Endothelial cell of umbilical vein (primary cell): ENCODE results near the gene ANKRD44. TPM values are rescaled to one million over a fixed set of nuclear protein-coding genes. Genes with fewer than 3 reads are reported as not detected.

ENCODE experiments used
- BruUV-seq: library from RNA; stranded (reverse); fragments of 400-500 nt; replicated peaks from 2 replicates; lab custom pipeline; 2021; lab: Mats Ljungman, UMichigan
- CTCF ChIA-PET: fragments of 300-600, 350-600 bp; sonication (Branson Sonifier 250); formaldehyde crosslinking; loops from one replicate; lab custom pipeline; 2021; ENCODE audit warnings: antibody characterized with exemption, inconsistent platforms; lab: Charles Lee
- POLR2A ChIA-PET: fragments of 300-600, 350-600 bp; sonication (Branson Sonifier 250); formaldehyde crosslinking; loops from one replicate; lab custom pipeline; 2021; ENCODE audit warnings: antibody characterized with exemption, inconsistent platforms; lab: Charles Lee
- DNase-seq: peaks from one replicate; pipeline ENCODE4 v3.0.0-alpha.2; 2011; ENCODE audit warnings: low read depth, low spot score
- FAIRE-seq: peaks from 2 replicates; lab custom pipeline; 2011; peaks lifted over from hg19 to GRCh38; lab: Jason Lieb, UNC
- H2AFZ ChIP-seq: 2 replicates; pipeline ENCODE4 v1.6.0; 2012; ENCODE audit warnings: low read depth, low read length, control low read depth, inconsistent platforms
- H3K27ac ChIP-seq: 2 replicates; pipeline ENCODE4 v1.5.1; 2011; ENCODE audit warnings: low read depth, mild to moderate bottlenecking, control low read depth, low read length, moderate library complexity; ENCODE audit not compliant: insufficient read depth
- H3K27me3 ChIP-seq, 2 experiments: 2 replicates each; pipeline versions ENCODE4 v1.6.0 to v1.6.1; 2011; ENCODE audit warnings: low read length in 2 of 2, mixed read lengths in 1 of 2; ENCODE audit not compliant: control insufficient read depth in 2 of 2, insufficient read depth in 2 of 2
- H3K36me3 ChIP-seq, 2 experiments: 2 replicates in 1 of 2; 3 replicates in 1 of 2; pipeline ENCODE4 v1.5.1; 2011; ENCODE audit warnings: low read length in 2 of 2, mild to moderate bottlenecking in 1 of 2, moderate library complexity in 1 of 2; ENCODE audit not compliant: control insufficient read depth in 2 of 2, insufficient read depth in 2 of 2; ENCODE audit errors: extremely low read depth in 1 of 2
- H3K4me1 ChIP-seq: 3 replicates; pipeline ENCODE4 v1.5.1; 2011; ENCODE audit warnings: mild to moderate bottlenecking, low read length; ENCODE audit not compliant: control insufficient read depth, insufficient read depth; ENCODE audit errors: extremely low read depth
- H3K4me2 ChIP-seq: 2 replicates; pipeline ENCODE4 v1.6.1; 2011; ENCODE audit warnings: low read length, control low read depth, mixed read lengths; ENCODE audit not compliant: insufficient read depth
- H3K4me3 ChIP-seq, 3 experiments: fragments of 200-600 bp in 1 of 3; sonication (generic), shearing (Covaris generic) in 1 of 3; replicated peaks in 1 of 3; 2 replicates each; pipeline ENCODE4 v1.5.1; 2011 to 2016; ENCODE audit warnings: control low read depth in 3 of 3, low read length in 3 of 3, mild to moderate bottlenecking in 2 of 3, inconsistent platforms in 1 of 3, low read depth in 1 of 3, moderate library complexity in 1 of 3; ENCODE audit not compliant: insufficient read depth in 1 of 3
- H3K79me2 ChIP-seq: 2 replicates; pipeline ENCODE4 v1.6.0; 2012; ENCODE audit warnings: low read length, inconsistent platforms; ENCODE audit not compliant: control insufficient read depth, insufficient read depth
- H3K9ac ChIP-seq: replicated peaks from 2 replicates; pipeline ENCODE3; 2011; ENCODE audit warnings: low read length, control low read depth; ENCODE audit not compliant: insufficient read depth; ENCODE audit errors: extremely low read depth
- H3K9me1 ChIP-seq: replicated peaks from 3 replicates; pipeline ENCODE4 v1.6.0; 2011; ENCODE audit warnings: mild to moderate bottlenecking, low read length; ENCODE audit not compliant: control insufficient read depth, insufficient read depth; ENCODE audit errors: extremely low read depth
- H3K9me3 ChIP-seq: replicated peaks from 2 replicates; pipeline ENCODE4 v1.5.1; 2012; ENCODE audit warnings: low read length, inconsistent platforms; ENCODE audit not compliant: control insufficient read depth, insufficient read depth
- H4K20me1 ChIP-seq: replicated peaks from 2 replicates; pipeline ENCODE3; 2011; ENCODE audit warnings: mild to moderate bottlenecking, low read length; ENCODE audit not compliant: control insufficient read depth, insufficient read depth; ENCODE audit errors: extremely low read depth
- CTCF ChIP-seq, 2 donors: IDR thresholded peaks; 1 replicate in 1 of 2; 2 replicates in 1 of 2; pipeline ENCODE4 v1.5.1; 2011; ENCODE audit warnings: low read length in 2 of 2, mild to moderate bottlenecking in 2 of 2, moderate library complexity in 2 of 2, control low read depth in 1 of 2, inconsistent platforms in 1 of 2, low read depth in 1 of 2; ENCODE audit not compliant: insufficient read depth in 1 of 2; ENCODE audit errors: extremely low read depth in 1 of 2
- EZH2 ChIP-seq: IDR thresholded peaks from 2 replicates; pipeline ENCODE4 v1.6.1; 2012; ENCODE audit warnings: borderline replicate concordance, low read depth, mild to moderate bottlenecking, moderate library complexity, low read length, inconsistent platforms; ENCODE audit not compliant: severe bottlenecking
- FOS ChIP-seq: IDR thresholded peaks from 2 replicates; pipeline ENCODE4 v1.6.1; 2011; ENCODE audit warnings: mild to moderate bottlenecking, low read length, moderate library complexity, borderline replicate concordance; ENCODE audit not compliant: insufficient read depth
- GATA2 ChIP-seq: IDR thresholded peaks from 2 replicates; pipeline ENCODE4 v1.7.0; 2011; ENCODE audit warnings: low read depth, mild to moderate bottlenecking, moderate library complexity, mixed read lengths, low read length; ENCODE audit not compliant: insufficient read length, insufficient read depth
- JUN ChIP-seq: IDR thresholded peaks from 2 replicates; pipeline ENCODE4 v1.6.1; 2011; ENCODE audit warnings: borderline replicate concordance, low read depth; ENCODE audit not compliant: insufficient read length, insufficient read depth
- MAX ChIP-seq: IDR thresholded peaks from 2 replicates; pipeline ENCODE4 v1.6.1; 2011; ENCODE audit not compliant: insufficient read depth, insufficient read length
- MYC ChIP-seq: IDR thresholded peaks from one replicate; pipeline ENCODE4 v1.6.1; 2011; ENCODE audit warnings: mild to moderate bottlenecking, low read depth, low read length
- POLR2A ChIP-seq: IDR thresholded peaks from 2 replicates; pipeline ENCODE4 v1.6.1; 2012; ENCODE audit warnings: low read depth, mild to moderate bottlenecking, control low read depth, low read length
- POLR2AphosphoS5 ChIP-seq: IDR thresholded peaks from 2 replicates; pipeline ENCODE4 v1.6.1; 2012; ENCODE audit warnings: low read depth, mild to moderate bottlenecking, control low read depth, low read length, moderate library complexity; ENCODE audit not compliant: insufficient read depth
- dilution Hi-C: fragments of 300-500 bp; cut with MboI; formaldehyde crosslinking; loops from one replicate; pipeline ENCODE4 v1.15.0; 2019; ENCODE audit warnings: low sequenced_read_pairs; ENCODE audit not compliant: extremely low pct_ligation_motif_present
- intact Hi-C: fragments of 100-400 bp; cut with micrococcal nuclease; formaldehyde crosslinking; loops from one replicate; pipeline ENCODE4 v1.10.0; 2022
- polyA plus RNA-seq, 4 experiments: library from polyadenylated mRNA; depleted of rRNA in 3 of 4; stranded (reverse) in 3 of 4; unstranded in 1 of 4; fragments of >200 nt; gene quantifications; 2 replicates each; pipeline versions ENCODE4 v1.2.1 to v1.2.3, GENCODE V29; 2011 to 2012; ENCODE audit warnings: missing spikeins in 1 of 4
- total RNA-seq: library from RNA; stranded (reverse); gene quantifications from 2 replicates; pipeline ENCODE4 v1.2.3, GENCODE V29; 2021

ANKRD44 gene
- total and polyA plus RNA-seq, 2 donors (not counting 3 experiments of a cell fraction or from before 2014, with no cell fraction given), result 3.4 to 6.1 TPM

GRCh38 chr2:197310987-197311420 lies 424 bp upstream of the ANKRD44 start:
- Histone ChIP-seq H3K27me3 (peaks cover 11 to 18% of the 10 kb centered on the region in 2 experiments), H2AFZ (peak overlapping the region; percentile 65), H3K36me3 (no peaks in the 10 kb centered on the region), H4K20me1 (no peaks in the 10 kb centered on the region), H3K9me1 (no peaks in the 10 kb centered on the region), H3K4me3 (peak overlapping the region in 2 of 3 experiments; percentile 59 to 91), H3K9me3 (no peaks in the 10 kb centered on the region), H3K27ac (no peak overlapping the region), H3K4me2 (peak overlapping the region; percentile 86), H3K9ac (peak overlapping the region; percentile 5), H3K4me1 (peaks cover 12% of the 10 kb centered on the region), H3K79me2 (no peaks in the 10 kb centered on the region)
- no TSS peak for BruUV-seq
- TF ChIP-seq POLR2AphosphoS5 (no peak), MYC (no peak), CTCF (IDR thresholded peaks at IDR 0.05; ENCODE audit: extremely low read depth in 1 of 2, insufficient read depth in 1 of 2, low read depth in 1 of 2, low read length in 2 of 2) (no peak), GATA2 (no peak), FOS (no peak), MAX (no peak), JUN (no peak), EZH2 (no peak), POLR2A (no peak)
- no peak for DNase-seq
- intact Hi-C loops (loop anchor here (1.0 to 5.0 kb wide), 6 partner anchors 66 to 384 kb away; partner anchors contain the start of gene PGAP1), dilution Hi-C loops (no loop called here)
- ChIA-PET CTCF (interaction anchor here (0.8 to 4.0 kb wide), 11 partner anchors 26 to 986 kb away, joined by 3 to 54 read pairs (median 5); no protein-coding TSS in a partner anchor), POLR2A (no interaction called here)
- FAIRE-seq, result no peak
